ENCODE results near the gene LRRC8A. TPM values are rescaled to one million over a fixed set of nuclear protein-coding genes. Genes with fewer than 3 reads are reported as not detected.

LRRC8A gene
- total RNA-seq, 1 donor from 2014 or later: 155 TPM

DNA sequence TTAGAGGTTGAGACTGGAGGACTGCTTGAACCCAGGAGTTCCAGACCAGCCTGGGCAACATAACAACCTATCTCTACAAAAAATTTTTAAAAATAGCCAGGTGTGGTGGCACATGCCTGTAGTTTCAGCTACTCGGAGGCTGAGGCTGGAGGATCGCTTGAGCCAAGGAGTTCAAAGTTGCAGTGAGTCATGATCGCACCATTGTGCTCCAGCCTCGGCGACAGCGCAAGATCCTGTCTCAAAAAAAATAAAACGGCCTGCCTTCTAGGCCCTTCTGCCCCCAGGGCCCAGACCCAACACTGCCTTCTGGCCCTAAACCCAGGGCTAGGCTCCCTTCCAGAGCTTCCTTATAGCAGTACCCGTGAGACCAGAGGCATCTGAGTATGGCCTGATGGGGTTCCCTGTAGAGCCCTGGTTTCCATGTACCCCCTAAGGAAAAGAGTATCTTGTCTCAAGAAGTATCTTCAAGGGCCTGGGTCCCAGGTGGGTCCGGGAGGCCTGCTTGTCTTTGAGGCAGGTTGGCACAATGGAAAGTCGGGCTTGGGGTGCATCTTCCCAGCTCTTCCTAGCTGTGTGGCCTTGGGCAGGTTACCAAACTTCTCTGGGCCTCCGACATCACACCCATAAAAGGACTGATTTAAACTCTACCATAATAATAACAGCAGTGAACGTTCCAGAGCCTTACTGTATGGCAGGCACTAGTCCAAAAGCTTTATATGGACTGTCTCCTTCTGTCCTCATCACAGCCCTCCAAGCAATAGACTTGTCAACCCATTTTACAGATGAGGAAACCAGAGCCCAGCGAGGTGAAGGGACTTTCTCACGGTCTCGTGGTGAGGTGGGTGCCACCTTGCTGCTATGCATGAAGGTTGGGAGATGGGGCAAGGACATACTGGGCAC is 9.6 kb downstream of the LRRC8A start:
- H3K27me3 ChIP-seq (ENCODE audit: control insufficient read depth, insufficient read depth, low read length): no peaks in the 10 kb centered on the region
- DNase-seq (ENCODE audit: low read depth): no peak

DNA sequence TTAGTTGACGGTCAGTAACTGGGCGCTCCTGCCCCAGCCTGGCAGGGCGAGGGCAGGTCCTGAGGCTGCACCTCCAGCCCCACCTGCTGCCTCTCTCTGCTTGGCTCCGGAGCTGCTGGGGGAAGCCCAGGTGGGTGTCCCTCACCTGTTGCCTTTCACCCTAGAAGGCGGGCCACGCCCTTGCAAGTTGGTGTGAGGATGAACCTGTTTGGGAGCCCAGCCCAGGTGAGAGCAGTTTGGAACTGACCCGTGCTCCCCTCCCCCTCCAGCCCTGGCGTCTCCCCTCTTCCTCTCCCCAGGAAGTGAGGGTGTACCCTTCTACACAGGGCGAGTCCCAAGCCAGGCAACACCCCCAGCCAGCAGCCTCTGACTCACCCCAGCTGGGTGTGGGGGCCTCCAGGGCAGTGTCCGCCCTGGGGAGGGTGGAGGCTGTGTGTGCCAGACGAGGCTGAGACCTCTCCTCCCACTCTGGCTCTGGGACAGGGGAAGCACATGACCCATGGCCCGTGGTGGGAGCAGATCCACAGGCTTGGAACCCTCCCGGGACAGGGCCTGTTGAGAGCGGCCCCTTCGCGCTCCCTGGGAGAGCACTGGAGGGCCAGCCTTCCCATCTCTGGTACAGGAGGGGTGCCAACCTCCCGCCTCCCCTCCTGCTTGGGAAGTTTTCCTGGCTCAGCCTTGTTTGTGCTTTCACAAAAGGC is 10.4 kb downstream of the LRRC8A start:
- no peak overlapping the region for H3K4me3 ChIP-seq (ENCODE audit: low read depth, low read length)
- H3K36me3 ChIP-seq (ENCODE audit: control insufficient read depth, insufficient read depth, low read length): peaks cover 2% of the 10 kb centered on the region
- H3K27me3 ChIP-seq (ENCODE audit: control insufficient read depth, insufficient read depth, low read length): no peaks in the 10 kb centered on the region
- no peak for DNase-seq (ENCODE audit: low read depth)
- TF ChIP-seq, protein P1, sequence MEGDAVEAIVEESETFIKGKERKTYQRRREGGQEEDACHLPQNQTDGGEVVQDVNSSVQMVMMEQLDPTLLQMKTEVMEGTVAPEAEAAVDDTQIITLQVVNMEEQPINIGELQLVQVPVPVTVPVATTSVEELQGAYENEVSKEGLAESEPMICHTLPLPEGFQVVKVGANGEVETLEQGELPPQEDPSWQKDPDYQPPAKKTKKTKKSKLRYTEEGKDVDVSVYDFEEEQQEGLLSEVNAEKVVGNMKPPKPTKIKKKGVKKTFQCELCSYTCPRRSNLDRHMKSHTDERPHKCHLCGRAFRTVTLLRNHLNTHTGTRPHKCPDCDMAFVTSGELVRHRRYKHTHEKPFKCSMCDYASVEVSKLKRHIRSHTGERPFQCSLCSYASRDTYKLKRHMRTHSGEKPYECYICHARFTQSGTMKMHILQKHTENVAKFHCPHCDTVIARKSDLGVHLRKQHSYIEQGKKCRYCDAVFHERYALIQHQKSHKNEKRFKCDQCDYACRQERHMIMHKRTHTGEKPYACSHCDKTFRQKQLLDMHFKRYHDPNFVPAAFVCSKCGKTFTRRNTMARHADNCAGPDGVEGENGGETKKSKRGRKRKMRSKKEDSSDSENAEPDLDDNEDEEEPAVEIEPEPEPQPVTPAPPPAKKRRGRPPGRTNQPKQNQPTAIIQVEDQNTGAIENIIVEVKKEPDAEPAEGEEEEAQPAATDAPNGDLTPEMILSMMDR (IDR thresholded peaks at IDR 0.05; ENCODE audit: insufficient read depth, low read length, poor library complexity, severe bottlenecking): no peak

More for the DNA sequence above, 9.6 kb downstream of the LRRC8A start:
- Histone ChIP-seq H3K36me3 (ENCODE audit: control insufficient read depth, insufficient read depth, low read length) (peaks cover 2% of the 10 kb centered on the region), H3K4me3 (ENCODE audit: low read depth, low read length) (no peak overlapping the region)
- TF ChIP-seq, protein P1 (IDR thresholded peaks at IDR 0.05; ENCODE audit: insufficient read depth, low read length, poor library complexity, severe bottlenecking): no peak

DNA sequence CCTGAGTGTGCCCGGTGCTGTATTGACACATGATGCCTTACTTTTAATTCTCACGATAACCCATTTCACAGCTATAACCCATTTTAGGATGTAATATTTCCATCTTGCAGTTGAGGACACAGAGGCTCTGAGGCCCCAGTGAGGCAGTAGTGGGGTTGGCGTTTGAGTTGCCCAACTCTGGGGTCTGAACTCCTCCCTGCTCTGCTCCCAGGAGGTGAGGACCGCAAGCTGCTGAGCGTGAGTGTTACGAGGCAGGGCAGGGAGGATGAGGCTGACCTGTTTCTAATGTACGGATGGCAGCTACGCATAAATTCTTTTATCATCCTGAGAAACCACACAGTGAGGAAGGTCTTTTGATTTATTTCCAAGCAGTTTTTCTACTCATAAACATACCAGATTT is 11.4 kb downstream of the LRRC8A start:
- peaks cover 3% of the 10 kb centered on the region for H3K36me3 ChIP-seq (ENCODE audit: control insufficient read depth, insufficient read depth, low read length)
- H3K4me3 ChIP-seq (ENCODE audit: low read depth, low read length): no peak overlapping the region
- H3K27me3 ChIP-seq (ENCODE audit: control insufficient read depth, insufficient read depth, low read length): no peaks in the 10 kb centered on the region
- no peak for DNase-seq (ENCODE audit: low read depth)
- TF ChIP-seq, protein P1 (IDR thresholded peaks at IDR 0.05; ENCODE audit: insufficient read depth, low read length, poor library complexity, severe bottlenecking): no peak

DNA sequence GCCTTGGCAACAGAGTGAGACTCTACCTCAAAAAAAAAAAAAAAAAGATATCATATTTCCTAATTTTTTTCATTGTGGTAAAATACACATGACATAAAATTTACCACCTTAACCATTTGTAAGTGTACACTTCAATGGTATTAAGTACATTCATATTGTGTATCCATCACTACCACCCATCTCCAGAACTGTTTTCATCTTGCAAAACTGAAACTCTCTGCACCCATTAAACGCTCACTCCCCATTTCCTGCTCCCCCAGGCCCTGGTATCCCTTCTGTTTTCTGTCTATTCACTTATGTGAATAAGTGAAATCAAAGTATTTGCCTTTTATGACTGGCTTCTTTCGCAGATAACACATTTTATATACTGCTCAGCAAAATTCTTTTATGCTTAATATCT is 12.8 kb downstream of the LRRC8A start:
- TF ChIP-seq, protein P1 (IDR thresholded peaks at IDR 0.05; ENCODE audit: insufficient read depth, low read length, poor library complexity, severe bottlenecking): no peak

DNA sequence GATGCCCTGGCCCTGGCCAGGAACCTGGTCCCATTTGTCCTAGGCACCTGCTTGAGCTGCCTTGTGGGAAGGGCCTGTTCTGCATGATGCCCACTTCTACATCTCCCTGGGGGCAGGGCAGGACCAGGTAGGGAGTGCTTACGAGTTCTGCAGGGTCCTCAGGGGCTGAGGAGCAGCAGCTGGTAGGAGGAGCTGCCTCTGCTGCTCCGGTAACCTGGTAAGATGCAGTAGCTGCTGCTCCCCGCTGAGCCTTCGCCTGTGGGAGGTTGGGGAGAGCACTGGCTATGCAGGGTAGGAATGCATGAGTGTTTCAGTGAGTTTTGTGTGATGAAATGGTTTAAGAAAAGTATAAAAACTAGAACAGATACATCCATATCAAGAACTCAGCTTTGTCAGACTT is 13.6 kb downstream of the LRRC8A start:
- TF ChIP-seq, protein P1 (IDR thresholded peaks at IDR 0.05; ENCODE audit: insufficient read depth, low read length, poor library complexity, severe bottlenecking): no peak
- no peak for DNase-seq (ENCODE audit: low read depth)
- H3K27me3 ChIP-seq (ENCODE audit: control insufficient read depth, insufficient read depth, low read length): no peaks in the 10 kb centered on the region
- H3K4me3 ChIP-seq (ENCODE audit: low read depth, low read length): no peak overlapping the region
- peaks cover 1% of the 10 kb centered on the region for H3K36me3 ChIP-seq (ENCODE audit: control insufficient read depth, insufficient read depth, low read length)

More for the DNA sequence above, 12.8 kb downstream of the LRRC8A start:
- no peak for DNase-seq (ENCODE audit: low read depth)
- Histone ChIP-seq H3K27me3 (ENCODE audit: control insufficient read depth, insufficient read depth, low read length) (no peaks in the 10 kb centered on the region), H3K4me3 (ENCODE audit: low read depth, low read length) (no peak overlapping the region), H3K36me3 (ENCODE audit: control insufficient read depth, insufficient read depth, low read length) (peaks cover 1% of the 10 kb centered on the region)

All from kidney epithelial cell (primary cell).